ENCODE results near the gene CTCF.

DNA sequence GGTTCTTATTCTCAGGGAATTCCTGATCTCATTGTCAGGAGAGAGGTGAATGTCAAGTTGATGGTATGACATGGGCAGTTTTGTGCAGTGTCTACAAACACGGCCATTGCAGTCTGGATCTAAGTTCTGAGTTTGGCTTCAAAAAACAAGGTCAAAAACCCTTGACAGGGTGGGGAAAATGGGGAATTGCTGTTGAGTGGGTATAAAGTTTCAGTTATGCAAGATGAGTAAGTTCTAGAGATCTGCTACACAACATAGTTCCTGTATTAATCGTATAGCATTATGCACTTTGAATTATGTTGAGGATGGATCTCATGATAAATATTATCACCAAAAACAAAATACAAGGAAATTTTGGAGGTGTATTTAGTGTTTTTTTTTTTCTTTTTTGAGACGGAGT lies 46.0 kb downstream of the CTCF start:
- TF ChIP-seq, protein P1, sequence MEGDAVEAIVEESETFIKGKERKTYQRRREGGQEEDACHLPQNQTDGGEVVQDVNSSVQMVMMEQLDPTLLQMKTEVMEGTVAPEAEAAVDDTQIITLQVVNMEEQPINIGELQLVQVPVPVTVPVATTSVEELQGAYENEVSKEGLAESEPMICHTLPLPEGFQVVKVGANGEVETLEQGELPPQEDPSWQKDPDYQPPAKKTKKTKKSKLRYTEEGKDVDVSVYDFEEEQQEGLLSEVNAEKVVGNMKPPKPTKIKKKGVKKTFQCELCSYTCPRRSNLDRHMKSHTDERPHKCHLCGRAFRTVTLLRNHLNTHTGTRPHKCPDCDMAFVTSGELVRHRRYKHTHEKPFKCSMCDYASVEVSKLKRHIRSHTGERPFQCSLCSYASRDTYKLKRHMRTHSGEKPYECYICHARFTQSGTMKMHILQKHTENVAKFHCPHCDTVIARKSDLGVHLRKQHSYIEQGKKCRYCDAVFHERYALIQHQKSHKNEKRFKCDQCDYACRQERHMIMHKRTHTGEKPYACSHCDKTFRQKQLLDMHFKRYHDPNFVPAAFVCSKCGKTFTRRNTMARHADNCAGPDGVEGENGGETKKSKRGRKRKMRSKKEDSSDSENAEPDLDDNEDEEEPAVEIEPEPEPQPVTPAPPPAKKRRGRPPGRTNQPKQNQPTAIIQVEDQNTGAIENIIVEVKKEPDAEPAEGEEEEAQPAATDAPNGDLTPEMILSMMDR (IDR thresholded peaks at IDR 0.05) = no peak
- TF ChIP-seq POLR2A (IDR thresholded peaks at IDR 0.05) = no peak

Measured in lower leg skin (tissue), 3 donors.